HG03025 (cell line): ENCODE data around the gene IQGAP2.
"Not testable (repeated sequence)": the region's sequence is repeated elsewhere in the genome, so short reads cannot be mapped to it uniquely, and the experiment has no call there.

Source experiments
- ATAC-seq: cut with Tn5 transposase; IDR thresholded peaks from one replicate; pipeline ENCODE4 v1.9.1; 2021; ENCODE audit warnings: mild to moderate bottlenecking, moderate library complexity; ENCODE audit not compliant: unreplicated experiment, low FRiP score

The IQGAP2 gene

GRCh38 chr5:76592692-76593091, 189.6 kb downstream of the IQGAP2 start:
- ATAC-seq: no peak

GRCh38 chr5:76594107-76594506, 191.0 kb downstream of the IQGAP2 start:
- no peak for ATAC-seq

- ATAC-seq: no peak
These were observed 192.8 kb downstream of the IQGAP2 start for GRCh38 chr5:76595755-76596481.

- ATAC-seq: no peak
These were observed 195.4 kb downstream of the IQGAP2 start for GRCh38 chr5:76598531-76598930.

- ATAC-seq: no peak
These were observed 197.6 kb downstream of the IQGAP2 start for GRCh38 chr5:76600716-76601115.

GRCh38 chr5:76601470-76601869, 198.4 kb downstream of the IQGAP2 start:
- ATAC-seq: no peak

- ATAC-seq: no peak
These were observed 199.1 kb downstream of the IQGAP2 start for GRCh38 chr5:76602094-76602726.

- ATAC-seq: not testable (repeated sequence)
These were observed 200.9 kb downstream of the IQGAP2 start for GRCh38 chr5:76603991-76604390.

GRCh38 chr5:76604838-76605237, 201.8 kb downstream of the IQGAP2 start:
- ATAC-seq: no peak

GRCh38 chr5:76606701-76607100, 203.6 kb downstream of the IQGAP2 start:
- no peak for ATAC-seq

GRCh38 chr5:76607353-76607871, 204.3 kb downstream of the IQGAP2 start:
- no peak for ATAC-seq

- ATAC-seq: no peak
These were observed 205.7 kb downstream of the IQGAP2 start for GRCh38 chr5:76608833-76609232.

GRCh38 chr5:76610196-76610595, 207.1 kb downstream of the IQGAP2 start:
- ATAC-seq: no peak

- ATAC-seq: no peak
These were observed 209.9 kb downstream of the IQGAP2 start for GRCh38 chr5:76612942-76613341.

GRCh38 chr5:76615759-76616158, 212.7 kb downstream of the IQGAP2 start:
- ATAC-seq: no peak

- ATAC-seq: no peak
These were observed 213.1 kb downstream of the IQGAP2 start for GRCh38 chr5:76616206-76616605.

- no peak for ATAC-seq
These were observed 214.1 kb downstream of the IQGAP2 start for GRCh38 chr5:76617229-76617628.

GRCh38 chr5:76617675-76618074, 214.6 kb downstream of the IQGAP2 start:
- no peak for ATAC-seq

GRCh38 chr5:76620166-76620565, 217.1 kb downstream of the IQGAP2 start:
- no peak for ATAC-seq

- ATAC-seq: no peak
These were observed 219.0 kb downstream of the IQGAP2 start for GRCh38 chr5:76622076-76622475.

- no peak for ATAC-seq
These were observed 220.0 kb downstream of the IQGAP2 start, which contains the start of gene F2RL2 for GRCh38 chr5:76622973-76623596. F2RL2 (minus strand) TSS chr5:76623403; CDS start chr5:76623230, 173 bp downstream.
